Breast epithelium (tissue), 3 donors: Measurements from ENCODE around the gene HESX1.

Experiments used
- POLR2A ChIP-seq: fragments of 450-650 bp; IDR thresholded peaks from one replicate; pipeline ENCODE4 v1.6.1; 2016; ENCODE audit warnings: antibody characterized with exemption, mild to moderate bottlenecking, moderate library complexity
- POLR2AphosphoS5 ChIP-seq, 3 donors: sonication (generic); formaldehyde crosslinking; IDR thresholded peaks; one replicate each; pipeline ENCODE4 v1.6.1; 2017; ENCODE audit warnings: antibody characterized with exemption in 3 of 3
- TF ChIP-seq, protein P1 (sequence below), 3 donors: fragments of 450-650 bp; IDR thresholded peaks; one replicate each; pipeline ENCODE4 v1.5.1; 2016 to 2017; ENCODE audit warnings: antibody characterized with exemption in 3 of 3, mild to moderate bottlenecking in 3 of 3, moderate library complexity in 3 of 3

DNA sequence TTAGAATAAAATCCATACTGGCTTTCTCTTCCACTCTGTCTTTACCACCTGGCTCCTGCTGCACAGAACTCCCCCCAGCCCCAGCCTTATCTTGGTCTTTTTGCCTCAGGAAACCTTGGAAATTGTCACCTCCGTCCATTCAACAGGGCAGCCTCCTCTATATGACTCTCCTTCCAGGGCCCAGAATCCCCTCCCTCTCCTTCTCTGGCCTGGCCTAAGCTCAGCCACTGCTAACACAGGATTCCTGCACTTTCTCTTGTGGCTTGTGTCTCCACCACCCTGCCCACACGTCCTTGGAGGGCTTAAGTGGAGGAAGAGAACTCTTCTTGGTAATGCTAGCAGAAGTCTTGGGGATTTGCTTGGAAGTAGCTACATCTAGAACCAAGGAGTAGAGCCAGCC, 33.1 kb downstream of the HESX1 start:
- TF ChIP-seq, protein P1, sequence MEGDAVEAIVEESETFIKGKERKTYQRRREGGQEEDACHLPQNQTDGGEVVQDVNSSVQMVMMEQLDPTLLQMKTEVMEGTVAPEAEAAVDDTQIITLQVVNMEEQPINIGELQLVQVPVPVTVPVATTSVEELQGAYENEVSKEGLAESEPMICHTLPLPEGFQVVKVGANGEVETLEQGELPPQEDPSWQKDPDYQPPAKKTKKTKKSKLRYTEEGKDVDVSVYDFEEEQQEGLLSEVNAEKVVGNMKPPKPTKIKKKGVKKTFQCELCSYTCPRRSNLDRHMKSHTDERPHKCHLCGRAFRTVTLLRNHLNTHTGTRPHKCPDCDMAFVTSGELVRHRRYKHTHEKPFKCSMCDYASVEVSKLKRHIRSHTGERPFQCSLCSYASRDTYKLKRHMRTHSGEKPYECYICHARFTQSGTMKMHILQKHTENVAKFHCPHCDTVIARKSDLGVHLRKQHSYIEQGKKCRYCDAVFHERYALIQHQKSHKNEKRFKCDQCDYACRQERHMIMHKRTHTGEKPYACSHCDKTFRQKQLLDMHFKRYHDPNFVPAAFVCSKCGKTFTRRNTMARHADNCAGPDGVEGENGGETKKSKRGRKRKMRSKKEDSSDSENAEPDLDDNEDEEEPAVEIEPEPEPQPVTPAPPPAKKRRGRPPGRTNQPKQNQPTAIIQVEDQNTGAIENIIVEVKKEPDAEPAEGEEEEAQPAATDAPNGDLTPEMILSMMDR (IDR thresholded peaks at IDR 0.05) = no peak
- TF ChIP-seq POLR2A (no peak), POLR2AphosphoS5 (IDR thresholded peaks at IDR 0.05) (no peak)
